GM23248 (cell line): ENCODE measurements around the gene PTPRN2. TPM values are rescaled to one million over a fixed set of nuclear protein-coding genes. Genes with fewer than 3 reads are reported as not detected.
"Not testable (repeated sequence)": the region's sequence is repeated elsewhere in the genome, so short reads cannot be mapped to it uniquely, and the experiment has no call there.

Experiments
- DNase-seq: peaks from one replicate; pipeline ENCODE4 v3.0.0-alpha.2; 2015
- H2AFZ ChIP-seq: fragments of 200-600 bp; sonication (generic); 2 replicates; pipeline ENCODE4 v1.6.1; 2016; ENCODE audit warnings: antibody characterized with exemption
- H3F3A ChIP-seq: fragments of 200-600 bp; sonication (generic); 2 replicates; pipeline ENCODE4 v1.6.1; 2016; ENCODE audit warnings: mild to moderate bottlenecking, antibody characterized with exemption, mixed run types; ENCODE audit not compliant: insufficient read depth
- H3K27ac ChIP-seq: fragments of 200-600 bp; sonication (generic); 2 replicates; pipeline ENCODE4 v1.5.1; 2016; ENCODE audit warnings: mild to moderate bottlenecking
- H3K27me3 ChIP-seq: fragments of 200-600 bp; sonication (generic); replicated peaks from 2 replicates; pipeline ENCODE4 v1.6.1; 2016; ENCODE audit warnings: mild to moderate bottlenecking; ENCODE audit not compliant: insufficient read depth
- H3K36me3 ChIP-seq: fragments of 200-600 bp; sonication (generic); 2 replicates; pipeline ENCODE4 v1.6.1; 2016; ENCODE audit warnings: low read depth, mild to moderate bottlenecking
- H3K4me1 ChIP-seq: fragments of 200-600 bp; sonication (generic); 2 replicates; pipeline ENCODE4 v1.6.1; 2016; ENCODE audit warnings: mild to moderate bottlenecking; ENCODE audit not compliant: insufficient read depth
- H3K4me2 ChIP-seq: fragments of 200-600 bp; sonication (generic); one replicate; pipeline ENCODE4 v1.6.1; 2016; ENCODE audit warnings: mild to moderate bottlenecking; ENCODE audit not compliant: unreplicated experiment
- H3K4me3 ChIP-seq: fragments of 200-600 bp; sonication (generic); 2 replicates; pipeline ENCODE4 v1.5.1; 2016; ENCODE audit warnings: mild to moderate bottlenecking
- H3K79me2 ChIP-seq: fragments of 200-600 bp; sonication (generic); 2 replicates; pipeline ENCODE4 v1.6.1; 2016; ENCODE audit warnings: mild to moderate bottlenecking; ENCODE audit not compliant: insufficient read depth
- H3K9ac ChIP-seq: fragments of 200-600 bp; sonication (generic); 2 replicates; pipeline ENCODE4 v1.6.1; 2016; ENCODE audit warnings: mild to moderate bottlenecking
- H3K9me2 ChIP-seq: fragments of 200-600 bp; sonication (generic); 2 replicates; pipeline ENCODE4 v1.6.1; 2016; ENCODE audit warnings: mixed run types, mild to moderate bottlenecking, moderate library complexity; ENCODE audit not compliant: insufficient read depth
- H3K9me3 ChIP-seq: fragments of 200-600 bp; sonication (generic); one replicate; pipeline ENCODE4 v1.6.1; 2017; ENCODE audit warnings: low read depth
- H4K20me1 ChIP-seq: fragments of 200-600 bp; sonication (generic); 2 replicates; pipeline ENCODE4 v1.6.0; 2016; ENCODE audit not compliant: insufficient read depth
- EZH2 ChIP-seq: fragments of 200-600 bp; sonication (generic); IDR thresholded peaks from 2 replicates; pipeline ENCODE4 v1.6.1; 2018; ENCODE audit warnings: antibody characterized with exemption, mild to moderate bottlenecking; ENCODE audit not compliant: insufficient read depth, poor library complexity, severe bottlenecking
- EZH2phosphoT487 ChIP-seq: fragments of 200-600 bp; sonication (generic); IDR thresholded peaks from 2 replicates; pipeline ENCODE4 v1.6.1; 2018; ENCODE audit warnings: antibody characterized with exemption, moderate library complexity, mild to moderate bottlenecking, low read depth; ENCODE audit not compliant: insufficient read depth
- WGBS, 2 experiments: methylation state at CpG; one replicate each; pipeline ENCODE4 v1.1.6; 2015 to 2017; ENCODE audit warnings: low lambda C conversion rate in 2 of 2, low coverage in 1 of 2; ENCODE audit errors: missing lambda C conversion rate in 2 of 2; 5-methylcytosine and 5-hydroxymethylcytosine counted together
- in situ Hi-C: fragments of 300-500 bp; cut with MboI; formaldehyde crosslinking; loops from 2 replicates; pipeline ENCODE4 v1.15.0; 2020
- polyA plus RNA-seq: library from polyadenylated mRNA; unstranded; fragments of >200 nt; fragmentation: Nextera tagmentation; extraction: Ambion mirVana; gene quantifications from 2 replicates; pipeline ENCODE4 v1.2.1, GENCODE V29; 2016
- total RNA-seq: library from RNA; depleted of rRNA; stranded (reverse); fragments of >200 nt; shearing (Covaris generic); gene quantifications from 2 replicates; pipeline ENCODE4 v1.2.3, GENCODE V29; 2014

The PTPRN2 gene
- total and polyA plus RNA-seq, 2 experiments from 2014 or later, result 0.13 TPM; not detected in 1

GRCh38 chr7:157849726-157850125 lies 737.9 kb downstream of the PTPRN2 start:
- no peak for TF ChIP-seq EZH2phosphoT487
- TF ChIP-seq EZH2, result no peak
- H3K27ac ChIP-seq, result no peak overlapping the region
- no peak overlapping the region for H3K9ac ChIP-seq
- WGBS, 2 experiments, result 33 to 41% methylated on average over 10 of the region's 10 CpGs
- H2AFZ ChIP-seq, result no peak overlapping the region
- no peaks in the 10 kb centered on the region for H3K9me3 ChIP-seq
- no peaks in the 10 kb centered on the region for H3K79me2 ChIP-seq
- no peaks in the 10 kb centered on the region for H3F3A ChIP-seq
- H3K36me3 ChIP-seq, result no peaks in the 10 kb centered on the region
- H3K27me3 ChIP-seq, result no peaks in the 10 kb centered on the region
- H3K4me3 ChIP-seq, result no peak overlapping the region
- no peak for DNase-seq
- in situ Hi-C loops, result no loop called here
- H3K4me1 ChIP-seq, result no peaks in the 10 kb centered on the region
- H3K9me2 ChIP-seq, result no peaks in the 10 kb centered on the region
- no peaks in the 10 kb centered on the region for H4K20me1 ChIP-seq
- no peak overlapping the region for H3K4me2 ChIP-seq

GRCh38 chr7:157849341-157849596 lies 738.4 kb downstream of the PTPRN2 start:
- H3K9me3 ChIP-seq, result no peaks in the 10 kb centered on the region
- in situ Hi-C loops, result no loop called here
- no peaks in the 10 kb centered on the region for H4K20me1 ChIP-seq

GRCh38 chr7:157848508-157849340 lies 738.9 kb downstream of the PTPRN2 start:
- H4K20me1 ChIP-seq, result no peaks in the 10 kb centered on the region
- H3K79me2 ChIP-seq, result no peaks in the 10 kb centered on the region
- no peak overlapping the region for H3K4me3 ChIP-seq
- H3K4me2 ChIP-seq, result no peak overlapping the region
- H3K27ac ChIP-seq, result no peak overlapping the region
- no peaks in the 10 kb centered on the region for H3K4me1 ChIP-seq
- no peak for DNase-seq
- H3F3A ChIP-seq, result no peaks in the 10 kb centered on the region
- no peaks in the 10 kb centered on the region for H3K36me3 ChIP-seq
- in situ Hi-C loops, result no loop called here
- no peak overlapping the region for H2AFZ ChIP-seq
- H3K27me3 ChIP-seq, result no peaks in the 10 kb centered on the region
- no peak overlapping the region for H3K9ac ChIP-seq
- no peaks in the 10 kb centered on the region for H3K9me2 ChIP-seq
- H3K9me3 ChIP-seq, result no peaks in the 10 kb centered on the region
- no peak for TF ChIP-seq EZH2phosphoT487
- no peak for TF ChIP-seq EZH2
- 44 to 49% methylated on average over 32 of the region's 32 CpGs for WGBS, 2 experiments

More at GRCh38 chr7:157849341-157849596, 738.4 kb downstream of the PTPRN2 start:
- Histone ChIP-seq H3K27ac (no peak overlapping the region), H3K27me3 (no peaks in the 10 kb centered on the region), H3F3A (no peaks in the 10 kb centered on the region), H3K9me2 (no peaks in the 10 kb centered on the region), H3K36me3 (no peaks in the 10 kb centered on the region), H3K4me2 (no peak overlapping the region), H2AFZ (no peak overlapping the region), H3K79me2 (no peaks in the 10 kb centered on the region), H3K9ac (no peak overlapping the region), H3K4me3 (no peak overlapping the region), H3K4me1 (no peaks in the 10 kb centered on the region)
- TF ChIP-seq EZH2phosphoT487 (no peak), EZH2 (no peak)
- no peak for DNase-seq
- WGBS, 2 experiments, result 31 to 36% methylated on average over 4 to 6 of the region's 6 CpGs

GRCh38 chr7:157847756-157848487 lies 739.7 kb downstream of the PTPRN2 start:
- H3K27ac ChIP-seq, DNase-seq, H4K20me1 ChIP-seq, in situ Hi-C loops, H3K27me3 ChIP-seq, H3K4me2 ChIP-seq, H3K4me3 ChIP-seq, H3K9me2 ChIP-seq, H2AFZ ChIP-seq, H3K36me3 ChIP-seq, H3K9ac ChIP-seq, H3F3A ChIP-seq, H3K79me2 ChIP-seq, H3K9me3 ChIP-seq, H3K4me1 ChIP-seq: not testable (repeated sequence)
- WGBS, 2 experiments, result 20 to 24% methylated on average over 10 to 14 of the region's 14 CpGs

GRCh38 chr7:157846746-157847145 lies 740.9 kb downstream of the PTPRN2 start:
- H3K9ac ChIP-seq, H3K36me3 ChIP-seq, H2AFZ ChIP-seq, H3K27ac ChIP-seq, H3K9me3 ChIP-seq, H3K4me3 ChIP-seq, H3K9me2 ChIP-seq, H4K20me1 ChIP-seq, H3K27me3 ChIP-seq, H3K4me1 ChIP-seq, DNase-seq, H3K79me2 ChIP-seq, H3F3A ChIP-seq, H3K4me2 ChIP-seq, in situ Hi-C loops: not testable (repeated sequence)
- 31 to 37% methylated on average over 8 to 12 of the region's 12 CpGs for WGBS, 2 experiments
